HFF-Myc (cell line): ENCODE data around the gene WWOX.

ENCODE experiments used
- DNase-seq: peaks from one replicate; pipeline ENCODE4 v3.0.0-alpha.2; 2011; ENCODE audit warnings: low read depth; ENCODE audit errors: extremely low read depth
- H3K4me3 ChIP-seq: replicated peaks from 2 replicates; pipeline ENCODE4 v1.5.1; 2011; ENCODE audit warnings: low read depth, mild to moderate bottlenecking, control low read depth, low read length
- CTCF ChIP-seq: IDR thresholded peaks from 2 replicates; pipeline ENCODE4 v1.5.1; 2012; ENCODE audit warnings: mild to moderate bottlenecking, low read depth, low read length, control low read depth; ENCODE audit errors: missing control alignments

Gene WWOX

GRCh38 chr16:78583441-78583840 is 484.0 kb downstream of the WWOX start:
- no peak for TF ChIP-seq CTCF
- DNase-seq, result no peak

GRCh38 chr16:78584213-78584860 is 484.9 kb downstream of the WWOX start:
- no peak overlapping the region for H3K4me3 ChIP-seq
- no peak for TF ChIP-seq CTCF
- DNase-seq, result no peak

More at GRCh38 chr16:78583441-78583840, 484.0 kb downstream of the WWOX start:
- H3K4me3 ChIP-seq, result no peak overlapping the region

GRCh38 chr16:78584991-78585390 is 485.5 kb downstream of the WWOX start:
- no peak for DNase-seq
- no peak for TF ChIP-seq CTCF

GRCh38 chr16:78589331-78589730 is 489.9 kb downstream of the WWOX start:
- H3K4me3 ChIP-seq, result no peak overlapping the region

More at GRCh38 chr16:78584991-78585390, 485.5 kb downstream of the WWOX start:
- H3K4me3 ChIP-seq, result no peak overlapping the region

GRCh38 chr16:78591682-78592103 is 492.2 kb downstream of the WWOX start:
- DNase-seq, result no peak
- H3K4me3 ChIP-seq, result no peak overlapping the region
- TF ChIP-seq CTCF, result no peak

More at GRCh38 chr16:78589331-78589730, 489.9 kb downstream of the WWOX start:
- no peak for TF ChIP-seq CTCF
- no peak for DNase-seq

- no peak overlapping the region for H3K4me3 ChIP-seq
- DNase-seq, result no peak
- TF ChIP-seq CTCF, result no peak
Observed at GRCh38 chr16:78592111-78592510, 492.7 kb downstream of the WWOX start.

- no peak overlapping the region for H3K4me3 ChIP-seq
- TF ChIP-seq CTCF, result no peak
- no peak for DNase-seq
Observed at GRCh38 chr16:78593352-78593751, 493.9 kb downstream of the WWOX start.
